ENCODE results near the gene P4HB. TPM values are rescaled to one million over a fixed set of nuclear protein-coding genes. Genes with fewer than 3 reads are reported as not detected.

P4HB gene
- total RNA-seq, 1 donor from 2014 or later, result 678 TPM

DNA sequence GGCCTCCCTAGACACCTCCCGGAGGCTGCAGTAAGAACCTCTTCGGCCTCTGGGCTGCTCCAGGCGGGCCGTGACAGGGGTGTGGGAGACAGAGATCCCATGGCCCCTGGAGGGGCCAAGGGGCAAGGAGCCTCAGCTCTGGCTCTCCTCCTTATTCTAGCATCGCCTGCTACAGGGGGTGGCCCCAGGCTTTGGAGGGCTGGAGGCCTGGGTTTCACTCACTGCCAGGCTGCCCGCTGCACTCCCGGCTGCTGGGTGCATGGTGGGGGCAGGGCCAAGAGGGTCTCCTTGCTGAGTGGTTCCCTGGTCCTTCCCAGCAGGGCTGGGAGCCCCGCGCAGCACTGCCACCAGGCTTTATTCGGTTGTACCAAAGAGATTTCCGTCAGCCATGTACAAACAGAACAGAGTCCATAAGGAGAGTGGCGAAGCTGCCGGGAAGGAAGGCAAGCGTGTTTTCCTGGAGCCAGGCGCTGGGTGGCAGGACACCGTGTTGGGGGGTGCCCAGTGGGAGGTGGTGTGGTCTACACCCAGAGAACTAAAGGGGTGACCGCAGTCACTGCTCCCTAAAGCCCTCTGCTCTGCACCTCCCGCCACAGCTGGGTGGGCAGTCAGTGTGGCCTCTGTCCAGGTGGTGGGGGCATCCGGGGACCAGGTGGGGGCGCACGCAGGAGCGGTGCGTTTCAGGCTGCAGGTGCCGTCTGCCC is 43.7 kb upstream of the P4HB start:
- H3K27ac Mint-ChIP-seq (ENCODE audit: unreplicated experiment), result no peak overlapping the region

DNA sequence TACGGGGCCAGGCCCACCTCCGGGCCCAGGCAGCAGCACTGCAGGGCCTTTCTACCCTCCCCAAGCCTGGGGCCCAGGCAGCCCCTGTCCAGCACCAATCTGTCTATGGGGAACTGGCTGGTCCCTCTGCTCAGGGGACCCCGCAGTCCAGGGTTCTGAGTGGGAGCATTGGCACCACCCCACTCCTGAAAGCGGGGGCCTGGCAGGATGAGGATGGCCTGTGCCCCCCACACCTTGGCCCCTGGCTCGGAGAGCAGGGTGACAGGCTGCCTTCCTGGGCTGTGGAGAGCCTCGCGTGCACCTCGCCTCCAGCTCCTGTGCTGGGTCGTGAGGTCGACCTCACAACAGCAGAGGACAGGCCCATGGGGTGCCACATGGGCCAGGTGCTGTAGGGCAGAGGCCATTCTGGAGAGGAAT is 43.1 kb upstream of the P4HB start:
- Mint-ChIP-seq H3K27ac (ENCODE audit: unreplicated experiment) (no peak overlapping the region), H3K4me3 (ENCODE audit: unreplicated experiment) (no peak overlapping the region), H3K4me1 (ENCODE audit: unreplicated experiment) (no peaks in the 10 kb centered on the region), H3K27me3 (ENCODE audit: unreplicated experiment) (peaks cover 14% of the 10 kb centered on the region), H3K36me3 (ENCODE audit: low read depth, unreplicated experiment) (peaks cover 11% of the 10 kb centered on the region), H3K9me3 (ENCODE audit: unreplicated experiment) (no peaks in the 10 kb centered on the region)
- no peak for DNase-seq (ENCODE audit: low spot score)
- TF ChIP-seq, protein P1, sequence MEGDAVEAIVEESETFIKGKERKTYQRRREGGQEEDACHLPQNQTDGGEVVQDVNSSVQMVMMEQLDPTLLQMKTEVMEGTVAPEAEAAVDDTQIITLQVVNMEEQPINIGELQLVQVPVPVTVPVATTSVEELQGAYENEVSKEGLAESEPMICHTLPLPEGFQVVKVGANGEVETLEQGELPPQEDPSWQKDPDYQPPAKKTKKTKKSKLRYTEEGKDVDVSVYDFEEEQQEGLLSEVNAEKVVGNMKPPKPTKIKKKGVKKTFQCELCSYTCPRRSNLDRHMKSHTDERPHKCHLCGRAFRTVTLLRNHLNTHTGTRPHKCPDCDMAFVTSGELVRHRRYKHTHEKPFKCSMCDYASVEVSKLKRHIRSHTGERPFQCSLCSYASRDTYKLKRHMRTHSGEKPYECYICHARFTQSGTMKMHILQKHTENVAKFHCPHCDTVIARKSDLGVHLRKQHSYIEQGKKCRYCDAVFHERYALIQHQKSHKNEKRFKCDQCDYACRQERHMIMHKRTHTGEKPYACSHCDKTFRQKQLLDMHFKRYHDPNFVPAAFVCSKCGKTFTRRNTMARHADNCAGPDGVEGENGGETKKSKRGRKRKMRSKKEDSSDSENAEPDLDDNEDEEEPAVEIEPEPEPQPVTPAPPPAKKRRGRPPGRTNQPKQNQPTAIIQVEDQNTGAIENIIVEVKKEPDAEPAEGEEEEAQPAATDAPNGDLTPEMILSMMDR (IDR thresholded peaks at IDR 0.05; ENCODE audit: unreplicated experiment), result no peak

More for the DNA sequence above, 43.7 kb upstream of the P4HB start:
- H3K36me3 Mint-ChIP-seq (ENCODE audit: low read depth, unreplicated experiment), result peaks cover 11% of the 10 kb centered on the region
- TF ChIP-seq, protein P1 (IDR thresholded peaks at IDR 0.05; ENCODE audit: unreplicated experiment), result no peak
- H3K9me3 Mint-ChIP-seq (ENCODE audit: unreplicated experiment), result no peaks in the 10 kb centered on the region
- peaks cover 14% of the 10 kb centered on the region for H3K27me3 Mint-ChIP-seq (ENCODE audit: unreplicated experiment)
- H3K4me3 Mint-ChIP-seq (ENCODE audit: unreplicated experiment), result no peak overlapping the region
- no peak for DNase-seq (ENCODE audit: low spot score)
- no peaks in the 10 kb centered on the region for H3K4me1 Mint-ChIP-seq (ENCODE audit: unreplicated experiment)

DNA sequence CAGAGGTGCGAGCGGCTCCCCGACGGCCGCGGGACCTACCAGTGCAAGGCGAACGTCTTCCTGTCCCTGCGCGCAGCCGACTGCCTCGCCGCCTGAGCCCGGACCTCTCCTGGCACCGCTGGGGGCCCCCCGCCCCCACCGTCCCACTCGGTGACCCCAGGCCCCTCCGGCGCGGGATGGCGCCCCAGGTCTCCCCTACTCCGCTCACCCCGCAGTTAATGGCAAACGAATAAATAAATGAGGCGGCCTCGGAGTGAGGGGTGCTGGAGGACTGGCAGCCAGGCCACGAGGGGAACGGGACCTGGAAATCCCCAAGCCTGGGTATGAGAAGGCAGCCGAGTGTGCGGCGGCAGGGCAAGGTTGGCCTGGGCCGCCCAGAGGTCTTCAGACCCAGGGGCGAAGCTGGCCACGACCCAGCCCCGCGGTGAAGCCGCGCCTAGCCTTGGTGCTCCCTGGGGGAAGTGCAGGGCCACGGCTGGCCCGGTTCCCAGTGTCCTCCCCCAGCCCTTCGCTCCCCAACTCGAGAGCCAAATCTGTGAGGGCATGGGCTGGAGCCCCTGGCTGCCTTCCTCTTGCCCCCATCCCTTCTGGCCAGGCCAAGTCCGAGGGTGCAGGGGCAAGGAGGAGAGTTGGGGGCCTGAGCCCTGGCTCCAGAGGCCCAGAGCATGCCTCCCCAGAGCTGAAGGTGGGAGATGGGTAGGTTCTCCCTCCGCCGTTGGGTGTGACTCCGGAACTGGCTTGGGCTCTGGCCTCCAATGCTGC is 42.5 kb upstream of the P4HB start:
- H3K4me1 Mint-ChIP-seq (ENCODE audit: unreplicated experiment), result no peaks in the 10 kb centered on the region
- peaks cover 14% of the 10 kb centered on the region for H3K27me3 Mint-ChIP-seq (ENCODE audit: unreplicated experiment)
- H3K9me3 Mint-ChIP-seq (ENCODE audit: unreplicated experiment), result no peaks in the 10 kb centered on the region
- H3K27ac Mint-ChIP-seq (ENCODE audit: unreplicated experiment), result no peak overlapping the region
- TF ChIP-seq, protein P1 (IDR thresholded peaks at IDR 0.05; ENCODE audit: unreplicated experiment), result no peak
- no peak overlapping the region for H3K4me3 Mint-ChIP-seq (ENCODE audit: unreplicated experiment)
- DNase-seq (ENCODE audit: low spot score), result no peak
- peaks cover 15% of the 10 kb centered on the region for H3K36me3 Mint-ChIP-seq (ENCODE audit: low read depth, unreplicated experiment)

DNA sequence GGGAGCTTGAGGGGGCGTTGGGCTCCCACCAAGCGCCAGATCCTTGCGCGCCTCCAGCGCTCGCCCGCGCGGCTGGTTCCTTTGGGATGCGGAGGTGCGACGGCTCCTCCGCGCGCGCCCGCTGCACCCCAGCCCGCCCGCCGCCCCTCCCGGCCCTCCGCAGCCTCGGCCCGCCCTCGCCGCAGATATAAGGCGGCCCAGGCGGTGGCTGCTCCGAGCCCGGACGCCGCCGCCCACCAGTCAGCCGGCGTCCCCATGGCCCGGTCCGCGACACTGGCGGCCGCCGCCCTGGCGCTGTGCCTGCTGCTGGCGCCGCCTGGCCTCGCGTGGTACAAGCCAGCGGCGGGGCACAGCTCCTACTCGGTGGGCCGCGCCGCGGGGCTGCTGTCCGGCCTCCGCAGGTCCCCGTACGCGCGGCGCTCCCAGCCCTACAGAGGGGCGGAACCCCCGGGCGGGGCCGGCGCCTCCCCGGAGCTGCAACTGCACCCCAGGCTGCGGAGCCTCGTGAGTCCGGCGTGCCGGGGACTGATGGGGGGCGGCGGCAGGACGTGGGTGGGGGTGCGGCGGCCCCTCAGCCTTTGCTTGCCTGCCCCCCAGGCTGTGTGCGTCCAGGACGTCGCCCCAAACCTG is 41.8 kb upstream of the P4HB start, which contains the start of gene NPB:
Gene NPB, plus strand, starts transcription at position 216 of the 630 bp plus-strand sequence. Its CDS starts 40 bp downstream, at position 256.
- Mint-ChIP-seq H3K36me3 (ENCODE audit: low read depth, unreplicated experiment) (peaks cover 16% of the 10 kb centered on the region), H3K9me3 (ENCODE audit: unreplicated experiment) (no peaks in the 10 kb centered on the region), H3K27me3 (ENCODE audit: unreplicated experiment) (peaks cover 14% of the 10 kb centered on the region), H3K4me1 (ENCODE audit: unreplicated experiment) (no peaks in the 10 kb centered on the region), H3K27ac (ENCODE audit: unreplicated experiment) (no peak within 1 kb of the TSS), H3K4me3 (ENCODE audit: unreplicated experiment) (no peak within 1 kb of the TSS)
- TF ChIP-seq, protein P1 (IDR thresholded peaks at IDR 0.05; ENCODE audit: unreplicated experiment), result no peak
- DNase-seq (ENCODE audit: low spot score), result no peak
